Astrocyte of the spinal cord (primary cell): Measurements from ENCODE around the gene CD47.

Source experiments
- DNase-seq: peaks from one replicate; pipeline ENCODE4 v3.0.0; 2011; ENCODE audit warnings: low read depth, low spot score
- H3K4me3 ChIP-seq: 2 replicates; pipeline ENCODE4 v1.5.1; 2011; ENCODE audit warnings: low read depth, mild to moderate bottlenecking, low read length, moderate library complexity
- CTCF ChIP-seq: IDR thresholded peaks from 2 replicates; pipeline ENCODE4 v1.5.1; 2012; ENCODE audit warnings: low read depth, mild to moderate bottlenecking, low read length, inconsistent platforms
- in situ Hi-C: cut with HindIII; loops from 2 replicates; pipeline ENCODE4 v1.10.0; 2017; ENCODE audit warnings: low sequenced_read_pairs

CD47 gene

DNA sequence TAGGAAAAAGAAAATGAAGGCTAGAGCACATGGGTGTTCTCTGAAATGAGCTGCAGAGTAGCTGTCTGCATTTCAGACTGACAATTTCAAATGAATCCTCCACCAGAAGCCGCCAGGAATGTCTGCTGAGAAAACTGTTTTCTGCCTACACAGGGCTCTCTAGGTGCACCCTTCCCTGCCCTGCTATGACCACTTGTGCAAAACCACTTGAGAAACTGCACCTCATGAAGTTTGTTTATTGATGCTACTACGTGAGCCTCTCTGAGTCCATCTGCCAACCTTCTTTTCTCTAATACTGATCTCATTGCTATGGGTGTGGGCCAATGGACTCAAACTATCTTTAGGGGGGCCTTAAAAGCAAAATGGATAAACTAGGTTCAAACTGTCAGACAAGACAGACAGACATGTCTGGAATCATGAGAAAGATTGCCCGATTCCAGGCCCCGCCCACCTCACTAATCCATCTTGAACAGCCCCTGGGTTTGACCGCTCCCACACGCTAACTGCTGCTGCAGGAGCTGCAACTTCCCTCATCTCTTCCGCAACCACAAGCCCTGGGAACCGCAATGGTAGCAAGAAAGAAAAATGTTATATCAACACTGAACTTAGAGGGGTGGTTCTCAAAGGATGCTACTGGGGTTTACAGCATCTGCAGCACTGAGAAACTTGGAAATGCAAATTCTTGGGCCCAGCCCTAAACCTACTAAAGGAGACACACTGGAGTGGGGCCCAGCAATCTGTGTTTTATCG, 9.0 kb upstream of the CD47 start:
- no peak for DNase-seq
- no peak for TF ChIP-seq CTCF
- no peak overlapping the region for H3K4me3 ChIP-seq
- in situ Hi-C loops = no loop called here

GRCh38 chr3:108099244-108099643, 8.4 kb upstream of the CD47 start:
- TF ChIP-seq CTCF = no peak
- no peak overlapping the region for H3K4me3 ChIP-seq
- in situ Hi-C loops = no loop called here
- DNase-seq = no peak

DNA sequence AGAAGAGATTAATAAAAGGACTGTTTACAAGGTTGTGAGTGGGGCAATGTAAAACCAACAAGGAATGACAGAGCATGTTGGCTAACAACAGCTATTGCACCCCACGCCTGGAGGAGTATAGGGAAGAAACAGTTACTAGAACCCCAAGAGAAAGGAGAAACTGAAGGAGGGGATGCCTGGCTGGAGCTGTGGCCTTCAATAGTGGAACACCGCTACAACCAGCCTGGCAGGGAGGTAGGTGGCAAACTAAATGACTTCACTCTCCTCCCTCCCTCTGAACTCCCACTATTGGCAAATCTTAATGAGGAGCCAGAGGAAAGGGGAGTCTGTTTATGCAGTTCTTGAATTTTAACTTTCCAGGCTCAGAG, 7.2 kb upstream of the CD47 start:
- no peak for DNase-seq
- in situ Hi-C loops = no loop called here

GRCh38 chr3:108097322-108098002, 6.6 kb upstream of the CD47 start:
- no peak for TF ChIP-seq CTCF
- no peak for DNase-seq
- H3K4me3 ChIP-seq = no peak overlapping the region
- in situ Hi-C loops = no loop called here

More for the DNA sequence above, 7.2 kb upstream of the CD47 start:
- no peak overlapping the region for H3K4me3 ChIP-seq
- no peak for TF ChIP-seq CTCF

- no peak for DNase-seq
- TF ChIP-seq CTCF = no peak
- in situ Hi-C loops = no loop called here
- no peak overlapping the region for H3K4me3 ChIP-seq
These were observed 5.9 kb upstream of the CD47 start for GRCh38 chr3:108096532-108097321.

GRCh38 chr3:108093616-108094015, 2.8 kb upstream of the CD47 start:
- no peak for DNase-seq
- H3K4me3 ChIP-seq = no peak overlapping the region
- TF ChIP-seq CTCF = no peak
- in situ Hi-C loops = no loop called here
